ENCODE data around the gene ACACB.
A peak's percentile ranks its signal among the peaks of the same experiment; 100 is the strongest.

The ACACB gene

DNA sequence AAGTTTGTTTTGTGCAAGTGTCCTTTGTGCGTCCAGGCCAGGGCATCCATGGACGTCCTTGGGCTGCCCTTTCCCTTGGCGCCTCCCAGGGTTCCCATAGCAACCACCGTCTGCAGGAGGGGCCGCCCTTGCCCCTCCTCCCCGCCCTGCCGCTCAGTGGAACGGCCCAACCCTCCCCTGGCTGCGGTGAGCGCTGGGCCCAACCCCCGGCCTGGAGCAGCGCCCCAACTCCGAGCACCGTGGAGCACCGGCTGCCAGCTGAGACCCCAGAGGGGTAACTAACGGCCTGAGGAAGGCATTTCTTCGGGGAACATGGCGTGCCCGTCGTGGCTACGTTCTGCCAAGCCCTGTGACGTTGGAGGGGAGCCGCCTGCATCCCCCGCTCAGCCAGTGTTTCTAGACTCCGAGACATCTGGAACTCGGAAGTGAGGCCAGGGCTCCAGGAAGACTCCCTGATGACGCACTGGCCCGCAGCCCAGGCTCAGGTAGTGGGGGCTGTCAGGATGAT, 5.3 kb upstream of the ACACB start:
- DNase-seq = peak; percentile 15

DNA sequence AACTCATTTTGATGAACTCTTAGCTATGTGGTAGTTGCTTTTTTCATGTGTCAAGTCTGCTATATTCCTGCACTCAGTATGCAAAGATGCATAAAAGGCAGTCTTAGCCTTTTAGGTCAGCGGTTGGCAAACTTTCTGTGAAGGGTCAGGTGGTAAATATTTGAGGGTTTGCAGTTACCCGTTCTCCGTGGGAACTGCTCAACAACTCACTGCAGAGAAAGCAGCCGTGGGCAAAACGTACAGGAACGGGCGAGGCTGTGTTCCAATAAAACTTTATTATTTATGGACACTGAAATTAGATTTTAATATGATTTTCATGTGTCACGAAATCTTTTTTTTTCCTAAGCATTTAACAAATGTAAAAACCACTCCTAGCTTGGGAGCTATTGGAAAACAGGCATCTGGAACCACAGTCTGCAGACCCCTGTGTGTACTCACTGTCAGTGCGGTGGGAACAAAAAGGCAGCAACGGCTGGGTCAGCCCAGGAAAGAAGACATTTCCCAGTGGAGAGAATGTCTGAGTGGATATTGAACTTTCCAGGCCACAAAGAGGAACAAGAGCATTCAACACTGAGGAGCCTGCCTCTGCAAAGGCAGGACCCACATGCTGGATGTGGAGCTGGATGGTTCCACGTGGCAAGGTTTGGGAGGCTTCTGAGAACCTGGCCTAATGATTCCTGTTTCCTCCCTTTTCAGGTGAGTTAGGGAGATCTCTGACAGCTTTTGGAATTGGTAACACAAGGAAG, 3.5 kb upstream of the ACACB start:
- no peak for DNase-seq

DNA sequence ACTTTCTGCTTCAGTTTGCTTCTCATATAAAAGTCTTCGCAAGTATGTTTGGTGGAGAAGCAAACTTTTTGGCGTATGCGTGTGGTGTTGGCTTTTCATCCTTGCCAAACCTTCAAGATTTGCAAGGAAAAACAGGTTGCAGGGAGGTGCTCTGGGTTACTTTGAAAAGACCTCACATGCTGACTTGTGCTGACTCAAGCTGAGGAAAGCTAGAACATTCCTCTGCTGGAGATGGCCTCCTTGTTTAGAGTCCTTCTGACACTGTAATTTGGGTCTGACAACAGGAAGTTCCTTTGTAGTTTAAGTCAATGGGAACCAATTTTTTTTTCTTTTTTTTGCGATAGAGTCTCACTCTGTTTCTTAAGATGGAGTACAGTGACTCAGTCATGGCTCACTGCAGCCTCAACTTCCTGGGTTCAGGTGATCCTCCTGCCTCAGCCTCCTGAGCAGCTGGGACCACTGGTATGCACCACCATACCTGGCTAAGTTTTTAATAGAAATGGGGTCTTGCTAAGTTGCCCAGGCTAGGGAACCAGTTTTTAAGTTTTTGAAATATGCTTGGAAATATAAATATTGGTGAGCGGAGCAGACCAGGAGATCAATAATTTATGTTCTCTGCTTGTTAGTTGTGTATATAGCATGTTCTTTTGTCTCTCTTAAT, 2.6 kb upstream of the ACACB start:
- no peak for DNase-seq

DNA sequence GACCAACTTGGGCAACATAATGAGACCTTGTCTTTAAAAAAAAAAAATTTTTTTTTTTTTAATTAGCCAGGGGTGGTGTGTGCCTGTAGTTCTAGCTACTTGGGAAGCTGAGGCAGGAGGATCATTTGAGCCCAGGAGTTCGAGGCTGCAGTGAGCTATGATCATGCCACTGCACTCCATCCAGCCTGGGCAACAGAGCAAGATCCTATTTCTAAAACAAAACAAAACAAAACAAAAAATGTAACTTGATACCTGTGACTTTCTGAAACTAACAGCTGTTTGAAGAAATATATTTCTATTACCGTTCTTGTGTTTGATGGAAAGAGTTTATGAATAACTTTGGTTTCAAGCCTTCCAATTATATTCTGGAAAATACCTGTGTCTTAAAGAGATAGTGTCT, 1.7 kb upstream of the ACACB start:
- no peak for DNase-seq

DNA sequence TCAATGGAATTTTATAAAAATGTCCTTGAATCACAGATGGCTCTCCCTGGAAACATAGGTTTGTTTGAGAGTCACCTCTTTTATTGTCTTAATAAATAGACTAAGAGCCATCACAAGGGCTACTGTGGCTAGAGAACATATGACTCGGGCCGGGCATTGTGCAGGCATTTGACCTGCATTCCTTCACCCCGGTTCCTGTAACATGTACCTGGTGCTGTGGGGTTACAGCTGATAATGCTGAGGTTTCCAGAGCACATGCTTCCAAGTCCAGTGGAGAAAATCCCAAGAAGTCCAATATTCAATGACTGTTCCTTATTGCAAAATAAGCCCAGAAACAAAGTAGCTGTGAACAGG, 1.0 kb upstream of the ACACB start:
- no peak for DNase-seq

DNA sequence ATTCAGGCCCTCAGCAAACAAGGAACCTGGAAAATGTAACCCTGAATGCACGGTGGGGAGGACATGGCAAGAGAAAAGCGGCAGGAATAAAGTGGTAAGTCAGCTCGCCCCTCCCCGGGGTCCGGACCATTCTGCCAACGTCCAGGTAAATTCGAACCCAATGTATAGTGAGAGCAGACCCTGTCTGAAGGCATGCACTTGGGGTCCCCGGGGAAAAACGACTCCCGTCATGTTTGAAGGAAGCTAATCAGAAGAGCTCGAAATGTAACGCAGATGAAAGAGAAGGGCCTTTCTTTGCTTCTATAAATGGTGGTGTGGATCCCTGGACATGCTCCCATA, 193 bp downstream of the ACACB start:
- no peak for DNase-seq

DNA sequence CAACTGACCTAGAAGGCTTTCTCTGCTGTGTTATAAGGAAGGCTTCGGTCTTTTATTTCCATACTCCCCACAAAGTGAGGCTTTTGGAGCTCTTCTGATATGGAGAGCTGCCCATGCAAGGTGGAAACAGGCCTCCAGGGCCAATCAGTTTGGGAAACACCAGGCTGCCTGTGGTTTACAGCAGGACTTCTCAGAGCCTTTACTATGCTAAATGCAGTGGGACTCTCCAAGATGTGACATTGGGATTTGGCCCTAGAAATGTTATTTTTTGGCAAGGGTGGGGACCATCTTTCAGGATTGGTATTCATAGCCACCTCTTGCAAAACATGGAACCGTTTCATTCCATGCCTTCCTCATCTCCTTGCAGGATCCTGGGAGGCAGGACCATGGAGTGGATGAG, 3.7 kb downstream of the ACACB start:
- no peak for DNase-seq

DNA sequence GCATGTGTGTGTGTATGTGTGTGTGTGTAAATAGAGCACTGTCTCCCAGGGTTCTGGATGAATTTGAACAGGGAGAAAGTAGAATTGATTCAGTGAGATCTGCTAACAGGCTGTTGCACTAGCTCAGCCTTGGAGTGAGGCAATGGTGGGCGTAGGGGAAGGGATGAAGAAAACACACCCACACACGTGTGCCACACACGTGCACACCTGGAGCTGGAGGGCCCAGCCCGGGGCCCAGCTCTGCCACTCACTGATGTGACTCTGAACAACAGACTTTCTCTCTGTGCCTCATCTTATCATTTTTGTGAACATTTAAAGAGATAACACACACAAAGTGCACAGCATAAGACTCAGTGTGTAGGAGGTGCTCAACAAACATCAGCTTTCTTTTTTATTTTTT, 4.2 kb downstream of the ACACB start:
- no peak for DNase-seq

DNA sequence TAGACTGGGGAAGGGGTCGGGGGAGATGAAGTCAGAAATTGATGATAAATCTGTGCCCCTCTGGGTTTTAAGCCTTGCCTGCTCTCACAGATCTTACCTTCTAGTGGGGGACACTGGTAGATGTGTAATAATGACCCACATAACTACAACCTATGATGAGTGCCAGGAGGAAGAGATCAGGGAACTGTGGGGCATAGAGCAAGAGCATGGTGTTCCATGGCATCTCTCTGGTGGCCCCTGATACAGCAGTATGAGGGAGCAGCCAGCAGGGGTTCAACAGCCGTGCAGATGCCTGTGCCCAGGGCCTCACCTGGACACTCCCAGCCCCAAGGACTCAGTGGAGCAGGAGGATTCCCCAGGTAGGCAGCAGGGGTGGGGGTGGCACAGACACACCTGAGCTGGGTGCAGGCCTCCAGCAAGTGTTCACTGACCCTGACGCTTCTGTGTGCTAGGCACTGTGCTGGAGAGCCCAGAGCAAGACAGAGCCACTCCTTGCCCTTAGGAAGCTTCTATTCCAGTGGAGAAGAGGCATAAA, 5.0 kb downstream of the ACACB start:
- DNase-seq = no peak

DNA sequence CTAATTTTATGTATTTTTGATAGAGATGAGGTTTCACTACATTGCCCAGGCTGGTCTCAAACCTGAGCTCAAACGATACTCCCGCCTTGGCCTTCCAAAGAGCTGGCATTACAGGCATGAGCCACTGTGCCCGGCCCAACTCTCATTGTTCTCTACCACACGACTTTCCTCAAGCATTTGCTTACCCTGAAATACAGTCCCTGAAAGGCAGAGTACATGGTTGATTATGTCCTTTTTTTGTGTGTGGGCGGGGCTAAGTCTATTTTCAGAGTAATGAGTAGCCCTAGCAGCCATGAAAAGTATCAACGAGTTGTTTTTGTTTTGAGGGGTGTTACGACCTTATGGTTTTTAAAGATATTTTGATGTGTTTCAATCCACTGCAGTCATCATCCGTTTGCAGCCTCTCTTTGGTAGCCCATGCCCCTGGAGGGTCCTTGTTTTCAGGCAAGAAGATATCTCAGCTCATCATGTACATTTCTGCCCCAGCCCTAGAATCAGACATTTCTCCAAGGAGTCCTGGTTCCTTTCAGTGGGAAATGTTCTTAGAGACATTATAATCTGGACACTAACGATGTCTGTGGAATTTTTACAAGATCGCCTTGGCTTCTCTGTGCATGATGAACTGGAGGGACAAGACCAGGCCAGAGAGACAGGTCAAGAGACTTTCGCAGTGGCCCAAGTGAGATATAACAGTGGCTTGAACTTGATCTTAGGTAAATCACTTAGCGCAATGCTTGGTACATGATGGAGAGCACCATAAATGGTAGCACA, 8.7 kb downstream of the ACACB start:
- no peak for DNase-seq

DNA sequence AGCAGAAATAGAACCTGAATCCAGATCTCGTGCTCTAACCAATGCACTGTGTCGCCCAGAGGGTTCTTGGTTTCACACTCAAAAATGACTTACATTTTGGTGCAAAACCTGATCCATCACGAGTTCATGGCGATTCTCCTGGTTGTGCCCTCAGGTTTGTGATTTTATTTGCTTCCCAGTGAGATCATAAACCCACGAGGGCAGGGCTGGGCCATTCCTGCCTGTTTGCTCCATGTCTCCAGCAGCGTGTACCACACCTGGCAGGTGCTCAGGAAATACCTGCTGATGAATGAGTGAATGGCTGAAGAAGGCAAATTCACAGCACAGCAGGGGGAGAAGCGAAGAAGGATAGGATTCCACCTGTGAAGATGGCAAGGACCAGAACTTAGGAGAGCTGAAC, 9.4 kb downstream of the ACACB start:
- no peak for DNase-seq

DNA sequence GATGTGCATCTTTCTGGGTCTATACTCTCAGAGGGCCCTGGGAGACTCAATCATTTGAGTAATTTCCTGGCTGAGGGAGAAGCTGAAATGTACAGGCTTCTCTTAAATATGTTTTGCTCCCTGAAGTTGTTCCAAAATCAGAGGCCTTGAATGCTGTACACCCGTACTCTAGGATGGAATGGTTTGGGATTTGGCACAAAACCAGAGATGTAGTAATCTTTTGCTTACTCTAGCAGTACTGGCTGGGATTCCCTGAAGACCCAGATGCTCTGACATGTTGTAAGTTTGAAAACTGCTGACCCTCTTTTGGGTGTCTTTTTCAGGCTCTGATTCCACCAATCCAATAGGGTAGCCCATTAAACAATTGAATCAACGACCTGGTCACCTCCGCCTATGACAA, 10.4 kb downstream of the ACACB start:
- no peak for DNase-seq

DNA sequence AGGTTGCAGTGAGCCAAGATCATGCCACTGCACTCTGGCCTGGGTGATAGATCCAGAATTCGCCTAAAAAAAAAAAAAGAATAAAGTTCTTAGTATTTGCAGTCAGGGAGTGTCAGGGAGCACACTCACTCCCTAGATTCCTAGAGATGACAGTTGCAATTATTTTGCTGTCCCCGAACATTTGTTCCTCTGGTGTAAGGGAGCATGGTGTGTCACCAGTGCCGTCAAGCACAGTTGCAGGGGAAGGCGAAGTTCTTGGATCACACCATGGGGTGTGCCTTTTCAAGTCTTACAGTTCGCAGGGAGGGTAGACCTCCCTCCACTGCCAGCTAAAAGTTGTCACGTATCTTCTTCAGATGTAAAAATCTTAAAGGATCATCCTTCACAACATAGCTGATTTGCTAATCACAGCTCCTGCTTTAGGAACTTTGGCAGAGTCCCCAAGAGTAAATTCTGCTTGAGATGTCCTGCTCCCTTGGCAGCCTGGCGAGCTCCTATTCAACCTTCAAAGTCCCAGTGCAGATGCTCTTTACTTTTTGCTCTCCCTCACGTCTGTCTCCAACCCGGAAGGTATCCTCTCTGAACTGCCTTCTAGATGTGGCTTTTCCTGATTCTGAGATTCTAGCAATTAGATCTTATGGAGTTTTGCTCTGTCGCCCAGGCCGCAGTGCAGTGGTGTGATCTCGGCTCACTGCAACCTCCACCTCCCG, 11.3 kb downstream of the ACACB start:
- DNase-seq = no peak

DNA sequence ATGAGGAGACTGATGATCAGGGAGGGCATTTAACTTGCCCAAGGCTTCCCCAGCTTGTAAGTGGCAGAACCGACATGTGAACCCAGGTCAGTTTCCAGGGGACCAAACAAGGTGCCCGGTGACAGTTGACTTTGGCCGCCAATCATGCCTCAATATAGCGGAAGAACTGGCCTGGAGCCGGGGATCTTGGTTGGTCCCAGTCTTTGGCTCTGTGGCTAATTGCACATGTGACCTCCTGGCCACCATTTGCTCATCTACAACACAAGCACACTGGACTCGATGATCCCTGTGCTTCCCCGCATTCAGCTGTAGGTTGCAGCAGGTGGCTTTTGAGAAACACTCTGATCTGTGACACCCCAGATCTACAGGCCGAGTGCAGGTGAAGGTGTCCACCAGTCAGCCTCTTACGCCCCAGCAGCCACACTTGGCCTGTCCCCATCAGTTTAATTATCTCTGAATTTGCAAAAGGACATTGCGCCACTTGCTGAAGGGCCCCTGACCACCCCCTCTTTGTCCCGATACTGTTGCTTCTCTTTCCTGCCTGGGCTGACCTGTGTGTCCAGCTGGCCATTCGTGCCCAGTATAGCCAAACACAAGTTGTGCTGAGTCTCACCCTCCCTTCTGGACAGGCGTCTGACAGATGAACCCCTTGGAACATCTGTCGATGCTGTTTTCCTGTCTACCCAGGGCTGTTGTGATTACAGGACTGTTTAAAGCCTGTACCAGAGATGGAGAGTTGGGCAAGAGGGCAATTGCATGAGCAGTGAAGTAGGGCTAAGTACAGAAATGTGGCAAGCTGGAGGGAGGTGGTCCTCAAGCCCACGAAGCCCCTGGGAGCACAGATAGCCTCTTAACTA, 14.1 kb downstream of the ACACB start:
- DNase-seq = no peak

DNA sequence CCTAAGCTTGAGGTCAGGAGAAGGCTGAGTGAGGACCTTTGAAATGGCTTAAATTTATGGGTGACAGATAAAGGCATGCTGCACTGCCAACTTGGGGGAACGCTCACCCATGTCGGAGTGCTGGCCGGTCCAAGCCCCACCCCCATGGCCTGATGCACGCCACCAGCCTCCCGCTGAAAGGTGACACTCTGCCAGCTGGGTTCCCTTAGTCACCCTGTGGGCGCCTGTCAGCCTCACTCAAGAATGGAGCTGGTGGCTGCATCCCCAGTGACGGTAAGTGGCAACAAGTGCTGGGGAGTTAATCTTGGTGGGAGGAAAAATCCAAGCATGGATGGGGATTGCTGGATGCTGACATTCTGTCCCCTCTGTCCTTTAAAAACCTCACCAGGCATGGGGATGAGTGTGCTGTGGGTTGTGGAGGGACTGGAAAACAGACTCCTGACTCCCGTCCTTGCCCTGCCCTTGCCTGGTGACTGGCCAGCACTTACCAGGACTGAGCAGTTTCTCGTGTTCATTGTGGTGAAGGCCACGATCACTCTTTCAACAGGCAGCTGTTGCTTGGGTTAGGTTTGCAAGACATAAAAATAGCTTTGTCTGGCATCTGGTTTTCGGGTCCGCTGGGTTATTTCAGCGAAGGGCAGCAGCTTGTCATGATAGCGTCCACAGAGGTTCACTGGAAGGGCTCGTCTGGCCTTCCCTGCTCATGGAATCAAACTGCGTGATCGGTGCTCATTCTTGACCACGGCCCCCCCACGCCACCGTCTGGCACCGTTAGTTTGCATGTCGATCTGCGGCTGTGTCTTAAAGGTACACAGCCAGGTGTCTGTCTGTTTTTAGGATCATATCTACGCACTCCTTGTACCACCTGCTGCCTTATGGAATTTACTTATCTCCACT, 15.0 kb downstream of the ACACB start:
- DNase-seq = no peak

DNA sequence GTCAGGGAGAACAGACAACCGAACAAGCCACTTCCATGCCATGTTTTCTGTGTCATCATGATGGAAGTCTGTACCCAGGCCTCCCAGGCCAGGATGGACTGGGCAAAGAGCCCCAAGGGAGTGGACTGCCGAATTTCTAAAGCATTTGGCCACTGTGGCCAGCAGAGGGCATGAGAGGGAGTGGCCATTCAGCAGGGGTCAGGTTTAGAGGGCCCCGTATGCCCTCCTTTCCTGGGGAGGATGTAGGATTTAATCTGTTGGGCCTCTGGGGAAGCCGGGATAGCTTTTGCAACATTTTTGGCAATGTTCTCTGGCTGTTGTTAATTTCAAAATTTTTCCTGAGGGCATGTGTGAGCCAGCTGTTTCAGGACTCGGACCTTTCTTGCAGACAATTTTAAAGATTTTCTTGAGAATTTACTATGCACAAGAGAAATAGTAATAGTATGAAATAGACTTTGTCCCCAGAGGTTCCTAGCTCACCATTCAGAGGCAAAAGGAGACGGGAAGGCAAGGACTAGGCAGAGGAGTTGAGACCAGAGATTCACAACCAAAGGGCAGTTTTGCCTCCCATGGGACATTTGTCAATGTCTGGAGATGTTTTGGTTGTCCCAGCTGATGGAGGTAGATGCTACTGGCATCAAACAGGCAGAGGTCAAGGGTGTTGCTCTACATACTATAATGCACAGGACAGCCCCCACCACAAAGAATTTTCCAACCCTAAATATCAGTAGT, 18.0 kb downstream of the ACACB start:
- no peak for DNase-seq

DNA sequence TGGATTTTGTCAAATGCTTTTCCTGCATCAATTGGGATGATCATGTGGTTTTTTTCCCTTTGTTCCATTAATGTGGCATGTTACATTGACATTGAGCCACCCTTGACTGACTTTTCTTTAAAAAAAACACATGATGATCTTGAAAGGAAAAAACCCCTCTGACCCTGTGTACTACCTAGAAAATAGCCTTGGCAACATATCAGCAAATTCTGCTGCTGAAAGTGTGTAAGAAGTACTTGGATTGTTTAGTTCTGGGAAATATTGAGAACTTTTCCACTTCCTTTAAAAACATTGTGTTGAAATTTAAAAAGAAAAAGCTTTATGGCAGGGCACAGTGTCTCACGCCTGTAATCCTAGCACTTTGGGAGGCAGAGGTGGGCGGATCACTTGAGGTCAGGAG, 20.7 kb downstream of the ACACB start:
- no peak for DNase-seq

DNA sequence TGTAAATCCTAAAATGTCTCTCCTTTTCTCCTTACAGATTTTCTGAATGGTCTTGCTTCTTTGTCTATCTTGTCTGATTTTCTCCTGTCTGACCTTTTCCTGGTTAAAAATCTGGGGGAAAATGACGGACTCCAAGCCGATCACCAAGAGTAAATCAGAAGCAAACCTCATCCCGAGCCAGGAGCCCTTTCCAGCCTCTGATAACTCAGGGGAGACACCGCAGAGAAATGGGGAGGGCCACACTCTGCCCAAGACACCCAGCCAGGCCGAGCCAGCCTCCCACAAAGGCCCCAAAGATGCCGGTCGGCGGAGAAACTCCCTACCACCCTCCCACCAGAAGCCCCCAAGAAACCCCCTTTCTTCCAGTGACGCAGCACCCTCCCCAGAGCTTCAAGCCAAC, 23.0 kb downstream of the ACACB start:
- DNase-seq = no peak

DNA sequence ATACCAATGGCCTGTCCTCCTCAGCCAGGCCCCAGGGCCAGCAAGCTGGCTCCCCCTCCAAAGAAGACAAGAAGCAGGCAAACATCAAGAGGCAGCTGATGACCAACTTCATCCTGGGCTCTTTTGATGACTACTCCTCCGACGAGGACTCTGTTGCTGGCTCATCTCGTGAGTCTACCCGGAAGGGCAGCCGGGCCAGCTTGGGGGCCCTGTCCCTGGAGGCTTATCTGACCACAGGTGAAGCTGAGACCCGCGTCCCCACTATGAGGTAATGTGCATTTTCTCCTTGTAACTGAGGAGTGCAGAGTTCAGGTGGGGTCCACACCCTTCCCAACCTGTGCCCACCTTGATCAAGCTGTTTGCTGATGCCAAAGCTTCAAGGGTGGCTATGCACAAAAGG, 23.4 kb downstream of the ACACB start:
- DNase-seq = no peak

DNA sequence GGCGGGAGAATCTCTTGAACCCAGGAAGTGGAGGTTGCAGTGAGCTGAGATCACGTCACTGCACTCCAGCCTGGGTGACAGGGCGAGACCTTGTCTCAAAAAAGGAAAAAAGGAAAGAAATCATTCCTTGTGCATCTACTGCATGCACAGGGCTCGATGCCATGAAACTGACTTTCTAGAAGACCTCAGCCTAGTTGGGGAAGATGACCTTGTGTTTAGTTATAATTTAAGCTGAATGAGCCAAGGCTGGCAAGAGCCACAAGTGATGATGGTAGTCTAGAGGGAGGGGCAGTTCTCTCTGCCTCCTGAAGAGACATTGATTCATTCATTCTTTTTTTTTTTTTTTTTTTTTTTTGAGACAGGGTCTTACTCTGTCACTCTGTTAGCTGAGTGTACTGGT, 24.2 kb downstream of the ACACB start:
- DNase-seq = no peak
